HepG2 (cell line): ENCODE measurements around the gene CENATAC. TPM values are rescaled to one million over a fixed set of nuclear protein-coding genes. Genes with fewer than 3 reads are reported as not detected.

Experiments
- DNMT3B ChIP-seq: conservative IDR thresholded peaks from 2 replicates; pipeline ENCODE4 v1.6.1; 2016; ENCODE audit warnings: missing biosample characterization, control low read depth
- GTF2F1 ChIP-seq: fragments of 150-350 bp; IDR thresholded peaks from 2 replicates; pipeline ENCODE4 v1.6.1; 2014; ENCODE audit warnings: low read length
- MED1 ChIP-seq: sonication (generic); formaldehyde crosslinking; IDR thresholded peaks from 2 replicates; pipeline ENCODE4 v1.4.0; 2020; ENCODE audit warnings: missing genetic modification reagents
- MIER3 ChIP-seq: IDR thresholded peaks from 2 replicates; pipeline ENCODE4 v1.6.1; 2016; ENCODE audit warnings: missing compliant biosample characterization, borderline replicate concordance
- MZF1 ChIP-seq: sonication (generic); formaldehyde crosslinking; IDR thresholded peaks from 2 replicates; pipeline ENCODE4 v1.8.1; 2023; ENCODE audit warnings: mild to moderate bottlenecking, missing genetic modification reagents, borderline replicate concordance
- SRY ChIP-seq: sonication (generic); formaldehyde crosslinking; IDR thresholded peaks from 2 replicates; pipeline ENCODE4 v1.8.0; 2022; ENCODE audit warnings: mild to moderate bottlenecking, missing genetic modification reagents
- ZNF616 ChIP-seq: sonication (generic); formaldehyde crosslinking; IDR thresholded peaks from 2 replicates; pipeline ENCODE4 v1.5.0; 2020; ENCODE audit warnings: low read depth, mild to moderate bottlenecking, missing genetic modification reagents
- polyA plus RNA-seq, 8 experiments: library from polyadenylated mRNA; depleted of rRNA in 3 of 8; stranded (reverse) in 7 of 8; unstranded in 1 of 8; fragments of >200 nt; fragmentation: Illumina TruSeq in 4 of 8; extraction: Trizol in 4 of 8; gene quantifications; 2 replicates each; pipeline versions ENCODE4 v1.2.1 to v1.2.3, GENCODE V29; 2011 to 2016; ENCODE audit warnings: low read depth in 4 of 8, missing spikeins in 1 of 8, mixed read lengths in 1 of 8; ENCODE audit not compliant: insufficient read depth in 1 of 8
- total RNA-seq, 5 experiments: library from RNA; depleted of rRNA; stranded (reverse); fragments of >200 nt; fragmentation: Illumina TruSeq; extraction: Trizol; gene quantifications; 2 replicates each; pipeline ENCODE4 v1.2.3, GENCODE V29; 2016; ENCODE audit warnings: low read depth in 1 of 5
- TF ChIP-seq, protein P1 (sequence below): IDR thresholded peaks from 2 replicates; pipeline ENCODE4 v1.6.1; 2012; ENCODE audit warnings: low read depth, low read length, improper control_type of control experiment
- TF ChIP-seq, protein P2 (sequence below): sonication (generic); formaldehyde crosslinking; IDR thresholded peaks from 2 replicates; pipeline ENCODE4 v1.4.0; 2020; ENCODE audit warnings: missing genetic modification reagents
- TF ChIP-seq, protein P3 (sequence below): sonication (generic); formaldehyde crosslinking; IDR thresholded peaks from 2 replicates; pipeline ENCODE4 v1.4.0; 2020; ENCODE audit warnings: mild to moderate bottlenecking, missing genetic modification reagents
- TF ChIP-seq, protein P4 (sequence below): sonication (generic); formaldehyde crosslinking; IDR thresholded peaks from 2 replicates; pipeline ENCODE4 v1.8.1; 2023; ENCODE audit warnings: mild to moderate bottlenecking, missing genetic modification reagents
- TF ChIP-seq, protein P5 (sequence below): sonication (generic); formaldehyde crosslinking; IDR thresholded peaks from 2 replicates; pipeline ENCODE4 v1.8.0; 2022; ENCODE audit warnings: missing genetic modification reagents, low read depth, mild to moderate bottlenecking, borderline replicate concordance
- TF ChIP-seq, protein P6 (sequence below): sonication (generic); formaldehyde crosslinking; IDR thresholded peaks from 2 replicates; pipeline ENCODE4 v1.4.0; 2020; ENCODE audit warnings: mild to moderate bottlenecking, missing genetic modification reagents, borderline replicate concordance
- TF ChIP-seq, protein P7 (sequence below): sonication (generic); formaldehyde crosslinking; IDR thresholded peaks from 2 replicates; pipeline ENCODE4 v1.4.0; 2020; ENCODE audit warnings: mild to moderate bottlenecking, low read depth, missing genetic modification reagents
- TF ChIP-seq, protein P8 (sequence below): sonication (generic); formaldehyde crosslinking; IDR thresholded peaks from 2 replicates; pipeline ENCODE4 v1.8.0; 2022; ENCODE audit warnings: missing genetic modification reagents, mild to moderate bottlenecking, inconsistent platforms, borderline replicate concordance

CENATAC gene
- total and polyA plus RNA-seq, 2 of the 13 experiments (the other 11 are each of a cell fraction or from before 2014, with no cell fraction given): 21.7 to 25.0 TPM

DNA sequence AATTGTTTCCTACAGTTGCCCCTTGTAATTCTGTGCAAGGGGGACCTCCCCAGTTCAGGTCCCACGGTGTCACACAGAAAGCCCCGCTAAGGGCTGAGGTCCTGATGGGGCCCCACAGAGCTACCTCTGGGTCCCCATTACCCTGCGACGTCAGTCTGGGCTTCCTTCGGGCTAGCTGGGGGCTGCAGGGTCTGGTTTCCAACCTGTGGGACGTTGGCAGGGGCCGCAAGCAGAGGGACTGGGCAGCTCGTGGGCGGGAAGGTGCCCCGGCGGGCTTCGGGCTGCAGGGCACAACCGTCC lies 32.0 kb downstream of the CENATAC start (continued):
- TF ChIP-seq, protein P1, sequence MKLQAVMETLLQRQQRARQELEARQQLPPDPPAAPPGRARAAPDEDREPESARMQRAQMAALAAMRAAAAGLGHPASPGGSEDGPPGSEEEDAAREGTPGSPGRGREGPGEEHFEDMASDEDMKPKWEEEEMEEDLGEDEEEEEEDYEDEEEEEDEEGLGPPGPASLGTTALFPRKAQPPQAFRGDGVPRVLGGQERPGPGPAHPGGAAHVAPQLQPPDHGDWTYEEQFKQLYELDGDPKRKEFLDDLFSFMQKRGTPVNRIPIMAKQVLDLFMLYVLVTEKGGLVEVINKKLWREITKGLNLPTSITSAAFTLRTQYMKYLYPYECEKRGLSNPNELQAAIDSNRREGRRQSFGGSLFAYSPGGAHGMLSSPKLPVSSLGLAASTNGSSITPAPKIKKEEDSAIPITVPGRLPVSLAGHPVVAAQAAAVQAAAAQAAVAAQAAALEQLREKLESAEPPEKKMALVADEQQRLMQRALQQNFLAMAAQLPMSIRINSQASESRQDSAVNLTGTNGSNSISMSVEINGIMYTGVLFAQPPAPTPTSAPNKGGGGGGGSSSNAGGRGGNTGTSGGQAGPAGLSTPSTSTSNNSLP: no peak
- TF ChIP-seq, protein P2, sequence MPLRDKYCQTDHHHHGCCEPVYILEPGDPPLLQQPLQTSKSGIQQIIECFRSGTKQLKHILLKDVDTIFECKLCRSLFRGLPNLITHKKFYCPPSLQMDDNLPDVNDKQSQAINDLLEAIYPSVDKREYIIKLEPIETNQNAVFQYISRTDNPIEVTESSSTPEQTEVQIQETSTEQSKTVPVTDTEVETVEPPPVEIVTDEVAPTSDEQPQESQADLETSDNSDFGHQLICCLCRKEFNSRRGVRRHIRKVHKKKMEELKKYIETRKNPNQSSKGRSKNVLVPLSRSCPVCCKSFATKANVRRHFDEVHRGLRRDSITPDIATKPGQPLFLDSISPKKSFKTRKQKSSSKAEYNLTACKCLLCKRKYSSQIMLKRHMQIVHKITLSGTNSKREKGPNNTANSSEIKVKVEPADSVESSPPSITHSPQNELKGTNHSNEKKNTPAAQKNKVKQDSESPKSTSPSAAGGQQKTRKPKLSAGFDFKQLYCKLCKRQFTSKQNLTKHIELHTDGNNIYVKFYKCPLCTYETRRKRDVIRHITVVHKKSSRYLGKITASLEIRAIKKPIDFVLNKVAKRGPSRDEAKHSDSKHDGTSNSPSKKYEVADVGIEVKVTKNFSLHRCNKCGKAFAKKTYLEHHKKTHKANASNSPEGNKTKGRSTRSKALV (CRISPR knock-in tag): 0 out of 2 replicates have a peak, but pooled peaks have one; percentile 29
- TF ChIP-seq SRY (CRISPR knock-in tag) (no peak), GTF2F1 (no peak), MZF1 (CRISPR knock-in tag) (no peak), ZNF616 (CRISPR knock-in tag) (0 out of 2 replicates have a peak, but pooled peaks have one; percentile 17), DNMT3B (CRISPR knock-in tag) (no peak), MED1 (0 out of 2 replicates have a peak, but pooled peaks have one; percentile 21), MIER3 (CRISPR knock-in tag) (no peak)
- TF ChIP-seq, protein P3, sequence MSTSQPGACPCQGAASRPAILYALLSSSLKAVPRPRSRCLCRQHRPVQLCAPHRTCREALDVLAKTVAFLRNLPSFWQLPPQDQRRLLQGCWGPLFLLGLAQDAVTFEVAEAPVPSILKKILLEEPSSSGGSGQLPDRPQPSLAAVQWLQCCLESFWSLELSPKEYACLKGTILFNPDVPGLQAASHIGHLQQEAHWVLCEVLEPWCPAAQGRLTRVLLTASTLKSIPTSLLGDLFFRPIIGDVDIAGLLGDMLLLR (CRISPR knock-in tag): no peak
- TF ChIP-seq, protein P4, sequence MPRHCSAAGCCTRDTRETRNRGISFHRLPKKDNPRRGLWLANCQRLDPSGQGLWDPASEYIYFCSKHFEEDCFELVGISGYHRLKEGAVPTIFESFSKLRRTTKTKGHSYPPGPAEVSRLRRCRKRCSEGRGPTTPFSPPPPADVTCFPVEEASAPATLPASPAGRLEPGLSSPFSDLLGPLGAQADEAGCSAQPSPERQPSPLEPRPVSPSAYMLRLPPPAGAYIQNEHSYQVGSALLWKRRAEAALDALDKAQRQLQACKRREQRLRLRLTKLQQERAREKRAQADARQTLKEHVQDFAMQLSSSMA (CRISPR knock-in tag): no peak
- TF ChIP-seq, protein P5, sequence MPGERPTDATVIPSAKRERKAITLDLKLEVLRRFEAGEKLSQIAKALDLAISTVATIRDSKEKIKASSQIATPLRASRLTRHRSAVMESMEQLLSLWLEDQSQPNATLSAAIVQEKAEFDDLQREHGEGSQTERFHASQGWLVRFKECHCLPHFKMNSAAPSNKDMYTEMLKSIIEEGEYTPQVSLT (CRISPR knock-in tag): no peak
- TF ChIP-seq, protein P6, sequence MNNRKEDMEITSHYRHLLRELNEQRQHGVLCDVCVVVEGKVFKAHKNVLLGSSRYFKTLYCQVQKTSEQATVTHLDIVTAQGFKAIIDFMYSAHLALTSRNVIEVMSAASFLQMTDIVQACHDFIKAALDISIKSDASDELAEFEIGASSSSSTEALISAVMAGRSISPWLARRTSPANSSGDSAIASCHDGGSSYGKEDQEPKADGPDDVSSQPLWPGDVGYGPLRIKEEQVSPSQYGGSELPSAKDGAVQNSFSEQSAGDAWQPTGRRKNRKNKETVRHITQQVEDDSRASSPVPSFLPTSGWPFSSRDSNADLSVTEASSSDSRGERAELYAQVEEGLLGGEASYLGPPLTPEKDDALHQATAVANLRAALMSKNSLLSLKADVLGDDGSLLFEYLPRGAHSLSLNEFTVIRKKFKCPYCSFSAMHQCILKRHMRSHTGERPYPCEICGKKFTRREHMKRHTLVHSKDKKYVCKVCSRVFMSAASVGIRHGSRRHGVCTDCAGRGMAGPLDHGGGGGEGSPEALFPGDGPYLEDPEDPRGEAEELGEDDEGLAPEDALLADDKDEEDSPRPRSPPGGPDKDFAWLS (CRISPR knock-in tag): no peak
- TF ChIP-seq, protein P7, sequence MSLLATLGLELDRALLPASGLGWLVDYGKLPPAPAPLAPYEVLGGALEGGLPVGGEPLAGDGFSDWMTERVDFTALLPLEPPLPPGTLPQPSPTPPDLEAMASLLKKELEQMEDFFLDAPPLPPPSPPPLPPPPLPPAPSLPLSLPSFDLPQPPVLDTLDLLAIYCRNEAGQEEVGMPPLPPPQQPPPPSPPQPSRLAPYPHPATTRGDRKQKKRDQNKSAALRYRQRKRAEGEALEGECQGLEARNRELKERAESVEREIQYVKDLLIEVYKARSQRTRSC (CRISPR knock-in tag): no peak
- TF ChIP-seq, protein P8, sequence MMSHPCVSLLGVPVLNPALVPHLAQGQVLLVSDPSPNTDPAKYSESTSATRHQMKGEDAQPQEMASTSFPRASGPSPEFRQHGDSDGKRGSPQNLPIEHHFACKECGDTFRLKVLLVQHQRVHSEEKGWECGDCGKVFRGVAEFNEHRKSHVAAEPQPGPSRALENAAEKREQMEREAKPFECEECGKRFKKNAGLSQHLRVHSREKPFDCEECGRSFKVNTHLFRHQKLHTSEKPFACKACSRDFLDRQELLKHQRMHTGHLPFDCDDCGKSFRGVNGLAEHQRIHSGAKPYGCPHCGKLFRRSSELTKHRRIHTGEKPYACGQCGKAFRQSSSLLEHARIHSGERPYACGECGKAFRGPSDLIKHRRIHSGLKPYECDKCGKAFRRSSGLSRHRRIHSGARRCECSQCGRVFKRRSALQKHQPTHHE (CRISPR knock-in tag): no peak
- TF ChIP-seq, all 625 proteins: peak for 7
